H1 (cell line): ENCODE data around the gene CACNA1C. TPM values are rescaled to one million over a fixed set of nuclear protein-coding genes. Genes with fewer than 3 reads are reported as not detected.

Experiments
- ASH2L ChIP-seq: fragments of 200-600, 300-600 bp; sonication (generic); IDR thresholded peaks from one replicate; pipeline ENCODE4 v1.7.1; 2017; ENCODE audit warnings: low read length
- EZH2 ChIP-seq: fragments of 200-600 bp; sonication (generic); IDR thresholded peaks from 2 replicates; pipeline ENCODE4 v1.7.1; 2012; ENCODE audit warnings: low read depth, mild to moderate bottlenecking, moderate library complexity, low read length, inconsistent platforms; ENCODE audit not compliant: severe bottlenecking
- RFX5 ChIP-seq: IDR thresholded peaks from 2 replicates; pipeline ENCODE4 v1.6.1; 2011; ENCODE audit warnings: low read depth, low read length, improper control_type of control experiment, borderline replicate concordance
- polyA plus RNA-seq, 7 experiments: library from polyadenylated mRNA; depleted of rRNA in 3 of 7; stranded (reverse) in 5 of 7; unstranded in 2 of 7; fragments of >200 nt in 5 of 7; fragments of 200-250 nt in 2 of 7; gene quantifications; 1 replicate in 5 of 7; 2 replicates in 1 of 7; 4 replicates in 1 of 7; pipeline versions ENCODE4 v1.2.1 to v1.2.3, GENCODE V29; 2011 to 2013; ENCODE audit warnings: missing spikeins in 2 of 7, mixed read lengths in 2 of 7
- total RNA-seq: library from RNA; stranded (reverse); fragmentation: NEBNext Ultra II Directional; extraction: Animal tissue kit (Norgen Biotek cat#: 25700); gene quantifications from 2 replicates; pipeline ENCODE4 v1.2.1, GENCODE V29; 2021

CACNA1C gene
- total and polyA plus RNA-seq, 2 of the 8 experiments (the other 6 are each of a cell fraction or from before 2014, with no cell fraction given): 1.3 TPM

DNA sequence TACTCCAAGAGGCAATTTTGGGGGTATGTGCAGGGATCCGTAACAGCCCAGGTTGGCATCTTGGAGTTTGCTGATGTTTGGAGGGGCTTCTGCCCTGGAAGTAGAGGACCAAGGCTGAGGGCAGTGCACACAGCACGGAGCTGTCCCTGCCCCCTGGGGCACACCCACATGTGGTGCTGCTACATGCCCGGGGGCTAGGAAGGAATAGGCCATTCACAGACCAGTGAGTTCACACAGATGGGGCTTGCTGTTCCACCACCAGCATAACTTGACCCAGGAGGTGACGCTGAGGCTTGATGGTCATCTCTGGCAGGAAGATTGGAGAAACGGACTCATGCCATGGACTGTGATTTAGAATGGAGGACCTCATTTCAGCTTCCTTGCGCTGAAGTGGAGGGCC, 510.9 kb downstream of the CACNA1C start (continued):
- TF ChIP-seq EZH2 (no peak), RFX5 (no peak), ASH2L (no peak)
